ENCODE data around the gene ZSCAN18.

ZSCAN18 gene

GRCh38 chr19:58044391-58044790 is 53.6 kb downstream of the ZSCAN18 start:
- no peak for DNase-seq

- no peak for DNase-seq
Observed at GRCh38 chr19:58042495-58043340, 55.3 kb downstream of the ZSCAN18 start.

GRCh38 chr19:58040751-58041525 is 57.1 kb downstream of the ZSCAN18 start:
- no peak for DNase-seq

GRCh38 chr19:58038688-58039204 is 59.3 kb downstream of the ZSCAN18 start:
- no peak for DNase-seq

GRCh38 chr19:58037927-58038687 is 59.9 kb downstream of the ZSCAN18 start:
- no peak for DNase-seq

GRCh38 chr19:58035863-58036262 is 62.2 kb downstream of the ZSCAN18 start:
- DNase-seq, result no peak

GRCh38 chr19:58034477-58034793 is 63.6 kb downstream of the ZSCAN18 start:
- DNase-seq, result no peak

Measured in stimulated activated naive CD4-positive, alpha-beta T cell treated with Interleukin-2 at 50 U/mL for 16 hours (primary cell).